GM18499 (cell line): Measurements from ENCODE around the gene VPS29.
A peak's percentile ranks its signal among the peaks of the same experiment; 100 is the strongest.
"Not testable (repeated sequence)": the region's sequence is repeated elsewhere in the genome, so short reads cannot be mapped to it uniquely, and the experiment has no call there.

Source experiments
- ATAC-seq: cut with Tn5 transposase; IDR thresholded peaks from one replicate; pipeline ENCODE4 v1.9.1; 2021; ENCODE audit warnings: moderate number of reproducible peaks; ENCODE audit not compliant: insufficient read depth, unreplicated experiment

Gene VPS29

GRCh38 chr12:110528277-110528839, 26.4 kb upstream of the VPS29 start:
- ATAC-seq, result no peak

GRCh38 chr12:110520876-110521712, 19.2 kb upstream of the VPS29 start:
- not testable (repeated sequence) for ATAC-seq

- ATAC-seq, result not testable (repeated sequence)
Observed at GRCh38 chr12:110518014-110518413, 16.1 kb upstream of the VPS29 start.

- no peak for ATAC-seq
Observed at GRCh38 chr12:110516995-110517394, 15.1 kb upstream of the VPS29 start.

- ATAC-seq, result no peak
Observed at GRCh38 chr12:110514363-110514762, 12.5 kb upstream of the VPS29 start.

GRCh38 chr12:110513842-110514241, 11.9 kb upstream of the VPS29 start:
- no peak for ATAC-seq

- ATAC-seq, result no peak
Observed at GRCh38 chr12:110508071-110508586, 6.2 kb upstream of the VPS29 start.

- no peak for ATAC-seq
Observed at GRCh38 chr12:110505332-110505731, 3.4 kb upstream of the VPS29 start.

GRCh38 chr12:110503432-110503831, 1.5 kb upstream of the VPS29 start:
- ATAC-seq, result no peak

- ATAC-seq, result no peak
Observed at GRCh38 chr12:110501399-110501751, 536 bp downstream of the VPS29 start.

GRCh38 chr12:110498984-110499706, 2.8 kb downstream of the VPS29 start:
- no peak for ATAC-seq

- ATAC-seq, result no peak
Observed at GRCh38 chr12:110475426-110475825, 26.5 kb downstream of the VPS29 start.

GRCh38 chr12:110468214-110469048, 33.5 kb downstream of the VPS29 start, which contains the start of the genes FAM216A and GPN3:
TSS of gene FAM216A (plus strand) at chr12:110468845. CDS start at chr12:110468876, 31 bp downstream.
TSS of gene GPN3 (minus strand) at chr12:110468257. CDS start at chr12:110468203, 54 bp downstream.
- ATAC-seq, result peak; percentile 55

GRCh38 chr12:110467847-110468213, 34.1 kb downstream of the VPS29 start:
- ATAC-seq, result no peak

GRCh38 chr12:110466791-110467190, 35.1 kb downstream of the VPS29 start:
- ATAC-seq, result no peak

GRCh38 chr12:110465765-110466164, 36.1 kb downstream of the VPS29 start:
- ATAC-seq, result not testable (repeated sequence)

- ATAC-seq, result no peak
Observed at GRCh38 chr12:110465024-110465423, 36.9 kb downstream of the VPS29 start.

GRCh38 chr12:110461189-110461588, 40.7 kb downstream of the VPS29 start:
- ATAC-seq, result not testable (repeated sequence)

GRCh38 chr12:110458756-110459155, 43.2 kb downstream of the VPS29 start:
- no peak for ATAC-seq
